H9 (cell line): ENCODE results near the gene PDIA4. TPM values are rescaled to one million over a fixed set of nuclear protein-coding genes. Genes with fewer than 3 reads are reported as not detected.

Source experiments
- DNase-seq: peaks from one replicate; pipeline ENCODE4 v3.0.0-alpha.2; 2017
- H2AFZ ChIP-seq: one replicate; pipeline ENCODE4 v1.6.1; 2013; ENCODE audit warnings: mild to moderate bottlenecking, low read length, control low read depth, moderate library complexity
- H2AK5ac ChIP-seq: 2 replicates; pipeline ENCODE4 v1.6.1; 2013; ENCODE audit warnings: low read length, control low read depth, mixed read lengths; ENCODE audit not compliant: insufficient read length
- H2BK120ac ChIP-seq: one replicate; pipeline ENCODE4 v1.6.1; 2013; ENCODE audit warnings: low read depth, mild to moderate bottlenecking, low read length, control low read depth, inconsistent platforms; ENCODE audit not compliant: poor library complexity, severe bottlenecking
- H2BK12ac ChIP-seq: 2 replicates; pipeline ENCODE4 v1.6.1; 2013; ENCODE audit warnings: low read length, control low read depth, mixed read lengths, low read depth; ENCODE audit not compliant: insufficient read length
- H2BK15ac ChIP-seq: 2 replicates; pipeline ENCODE4 v1.6.1; 2013; ENCODE audit warnings: low read depth, low read length, control low read depth
- H2BK20ac ChIP-seq: one replicate; pipeline ENCODE4 v1.6.1; 2013; ENCODE audit warnings: low read depth, mild to moderate bottlenecking, low read length, control low read depth, inconsistent platforms; ENCODE audit not compliant: poor library complexity, severe bottlenecking
- H2BK5ac ChIP-seq: 2 replicates; pipeline ENCODE4 v1.6.1; 2013; ENCODE audit warnings: low read length, control low read depth, mixed read lengths; ENCODE audit not compliant: insufficient read length
- H3K14ac ChIP-seq: 2 replicates; pipeline ENCODE4 v1.6.1; 2013; ENCODE audit warnings: low read length, control low read depth; ENCODE audit not compliant: insufficient read depth
- H3K18ac ChIP-seq: 2 replicates; pipeline ENCODE4 v1.6.1; 2013; ENCODE audit warnings: low read depth, mild to moderate bottlenecking, mixed read lengths, low read length, control low read depth; ENCODE audit not compliant: insufficient read length
- H3K23ac ChIP-seq: 2 replicates; pipeline ENCODE4 v1.6.1; 2013; ENCODE audit warnings: low read length, control low read depth, mixed read lengths, low read depth; ENCODE audit not compliant: insufficient read length
- H3K23me2 ChIP-seq: 2 replicates; pipeline ENCODE4 v1.6.1; 2013; ENCODE audit warnings: low read depth, mild to moderate bottlenecking, mixed read lengths, low read length, control low read depth; ENCODE audit not compliant: insufficient read length, poor library complexity, severe bottlenecking
- H3K27ac ChIP-seq: 2 replicates; pipeline ENCODE4 v1.5.1; 2013; ENCODE audit warnings: low read length, control low read depth, mixed read lengths, low read depth; ENCODE audit not compliant: insufficient read length
- H3K27me3 ChIP-seq: 2 replicates; pipeline ENCODE4 v1.6.1; 2013; ENCODE audit warnings: low read length, control low read depth, inconsistent platforms; ENCODE audit not compliant: insufficient read depth
- H3K4ac ChIP-seq: 2 replicates; pipeline ENCODE4 v1.6.1; 2013; ENCODE audit warnings: low read depth, mild to moderate bottlenecking, control low read depth, inconsistent platforms, low read length, moderate library complexity
- H3K4me1 ChIP-seq: 2 replicates; pipeline ENCODE4 v1.6.1; 2013; ENCODE audit warnings: low read length, control low read depth, inconsistent platforms; ENCODE audit not compliant: insufficient read depth
- H3K4me2 ChIP-seq: 2 replicates; pipeline ENCODE4 v1.6.1; 2013; ENCODE audit warnings: low read length, control low read depth, mixed read lengths; ENCODE audit not compliant: insufficient read length, insufficient read depth
- H3K56ac ChIP-seq: 2 replicates; pipeline ENCODE4 v1.6.1; 2013; ENCODE audit warnings: low read depth, mild to moderate bottlenecking, mixed read lengths, low read length, control low read depth; ENCODE audit not compliant: insufficient read length
- H3K79me1 ChIP-seq: 2 replicates; pipeline ENCODE4 v1.6.1; 2013; ENCODE audit warnings: low read depth, mild to moderate bottlenecking, moderate library complexity, low read length, control low read depth, inconsistent platforms; ENCODE audit not compliant: insufficient read depth, poor library complexity, severe bottlenecking
- H3K79me2 ChIP-seq: 2 replicates; pipeline ENCODE4 v1.6.1; 2013; ENCODE audit warnings: low read length, control low read depth, inconsistent platforms; ENCODE audit not compliant: insufficient read depth
- H3K9ac ChIP-seq: 2 replicates; pipeline ENCODE4 v1.6.1; 2013; ENCODE audit warnings: low read length, control low read depth, mixed read lengths; ENCODE audit not compliant: insufficient read length; ENCODE audit errors: extremely low read depth
- H3K9me3 ChIP-seq: one replicate; pipeline ENCODE4 v1.6.1; 2013; ENCODE audit warnings: low read depth, low read length, inconsistent platforms; ENCODE audit not compliant: control insufficient read depth
- H3T11ph ChIP-seq: one replicate; pipeline ENCODE4 v1.6.1; 2013; ENCODE audit warnings: mild to moderate bottlenecking, low read length, control low read depth, inconsistent platforms
- H4K20me1 ChIP-seq: one replicate; pipeline ENCODE4 v1.6.1; 2013; ENCODE audit not compliant: control insufficient read depth, insufficient read length, insufficient read depth
- H4K5ac ChIP-seq: 2 replicates; pipeline ENCODE4 v1.6.1; 2013; ENCODE audit warnings: low read depth, mild to moderate bottlenecking, mixed read lengths, low read length, control low read depth; ENCODE audit not compliant: insufficient read length
- H4K8ac ChIP-seq: replicated peaks from 2 replicates; pipeline ENCODE4 v1.6.1; 2013; ENCODE audit warnings: low read length, control low read depth, mixed read lengths, low read depth; ENCODE audit not compliant: insufficient read length
- H4K91ac ChIP-seq: 2 replicates; pipeline ENCODE4 v1.6.1; 2013; ENCODE audit warnings: low read depth, mild to moderate bottlenecking, moderate library complexity, mixed read lengths, low read length, control low read depth; ENCODE audit not compliant: insufficient read length
- H3K27ac Mint-ChIP-seq, 3 experiments: 2 replicates in 2 of 3; 3 replicates in 1 of 3; pipeline ENCODE4 v1.8.0; 2020 to 2021; ENCODE audit warnings: mixed read lengths in 3 of 3, mild to moderate bottlenecking in 1 of 3, moderate library complexity in 1 of 3
- H3K27me3 Mint-ChIP-seq: 2 replicates; pipeline ENCODE4 v1.8.0; 2021; ENCODE audit warnings: low read depth, mild to moderate bottlenecking, moderate library complexity, mixed read lengths
- H3K36me3 Mint-ChIP-seq, 3 experiments: 2 replicates in 2 of 3; 3 replicates in 1 of 3; pipeline ENCODE4 v1.8.0; 2020 to 2021; ENCODE audit warnings: low read depth in 3 of 3, mixed read lengths in 3 of 3; ENCODE audit not compliant: insufficient read depth in 1 of 3
- H3K4me1 Mint-ChIP-seq, 2 experiments: 2 replicates each; pipeline ENCODE4 v1.8.0; 2020; ENCODE audit warnings: mixed read lengths in 2 of 2
- H3K4me3 Mint-ChIP-seq, 2 experiments: 2 replicates in 1 of 2; 3 replicates in 1 of 2; pipeline ENCODE4 v1.8.0; 2020 to 2021; ENCODE audit warnings: mild to moderate bottlenecking in 2 of 2, mixed read lengths in 2 of 2, moderate library complexity in 1 of 2
- H3K9me3 Mint-ChIP-seq, 2 experiments: 2 replicates in 1 of 2; 3 replicates in 1 of 2; pipeline ENCODE4 v1.8.0; 2020; ENCODE audit warnings: mild to moderate bottlenecking in 2 of 2, mixed read lengths in 2 of 2, moderate library complexity in 1 of 2
- CTCF ChIP-seq: fragments of 200-600 bp; sonication (generic); conservative IDR thresholded peaks from 3 replicates; pipeline ENCODE4 v1.8.0; 2021; ENCODE audit warnings: antibody characterized with exemption, mild to moderate bottlenecking
- WGBS: extraction: QIAGEN DNeasy Blood & Tissue Kit; methylation state at CpG from one replicate; pipeline ENCODE4 v1.1.7; 2013; ENCODE audit warnings: missing lambda C conversion rate, low lambda C conversion rate, mixed read lengths; ENCODE audit not compliant: insufficient read length; ENCODE audit errors: extremely low coverage; 5-methylcytosine and 5-hydroxymethylcytosine counted together
- total RNA-seq: library from RNA; stranded (reverse); gene quantifications from 2 replicates; pipeline ENCODE4 v1.2.1, GENCODE V29; 2021

Gene PDIA4
- total RNA-seq, 1 experiment from 2014 or later, result 217 TPM

- H3K36me3 Mint-ChIP-seq, result peaks cover 27 to 44% (median 44%) of the 10 kb centered on the region in 3 experiments
- peaks cover under 1% of the 10 kb centered on the region; the same call in 1 of the 2 replicates for H3K4me1 ChIP-seq
- no CpG with 5 or more reads among the region's 12 CpGs for WGBS
- no peak for DNase-seq
- H4K91ac ChIP-seq, result no peak overlapping the region
- no peak overlapping the region for H3K18ac ChIP-seq
- no peak overlapping the region for H4K5ac ChIP-seq
- H3K27me3 ChIP-seq, result no peaks in the 10 kb centered on the region
- H2BK12ac ChIP-seq, result no peak overlapping the region
- H3K4me1 Mint-ChIP-seq, result peaks cover 34 to 37% of the 10 kb centered on the region in 2 experiments
- no peaks in the 10 kb centered on the region for H3K9me3 Mint-ChIP-seq
- no peak overlapping the region for H3K23ac ChIP-seq
- H3K4me2 ChIP-seq, result no peak overlapping the region
- no peak overlapping the region for H2AK5ac ChIP-seq
- H3K27me3 Mint-ChIP-seq, result no peaks in the 10 kb centered on the region
- TF ChIP-seq CTCF, result no peak
- no peak overlapping the region for H2BK15ac ChIP-seq
- no peak overlapping the region for H3K56ac ChIP-seq
- no peak overlapping the region for H3K14ac ChIP-seq
- no peak overlapping the region for H3K9ac ChIP-seq
- no peaks in the 10 kb centered on the region for H3K23me2 ChIP-seq
- H2BK5ac ChIP-seq, result no peak overlapping the region
- H4K8ac ChIP-seq, result no peak overlapping the region
- H3K4ac ChIP-seq, result no peak overlapping the region
- H2AFZ ChIP-seq, result no peak overlapping the region
- no peak overlapping the region for H3K4me3 Mint-ChIP-seq
- H4K20me1 ChIP-seq, result no peaks in the 10 kb centered on the region
- peaks cover 19% of the 10 kb centered on the region; the same call in 1 of the 2 replicates for H3K79me2 ChIP-seq
- H2BK20ac ChIP-seq, result no peak overlapping the region
- H3K9me3 ChIP-seq, result no peaks in the 10 kb centered on the region
- peak overlapping the region; percentile 47 to 85 (median 52); a peak in 4 of 7 replicates for H3K27ac Mint-ChIP-seq
- peaks cover 5% of the 10 kb centered on the region for H3K79me1 ChIP-seq
- H2BK120ac ChIP-seq, result no peak overlapping the region
- no peak overlapping the region for H3T11ph ChIP-seq
- no peak overlapping the region for H3K27ac ChIP-seq
Measured at GRCh38 chr7:149021725-149022062, 6.6 kb downstream of the PDIA4 start.
